CD1c-positive myeloid dendritic cell (primary cell): Measurements from ENCODE around the gene SLC30A3.

Source experiments
- DNase-seq: peaks from one replicate; pipeline ENCODE4 v3.0.0-alpha.2; 2016; ENCODE audit errors: extremely low spot score

Gene SLC30A3

GRCh38 chr2:27233341-27233740 lies 29.5 kb downstream of the SLC30A3 start:
- no peak for DNase-seq

DNA sequence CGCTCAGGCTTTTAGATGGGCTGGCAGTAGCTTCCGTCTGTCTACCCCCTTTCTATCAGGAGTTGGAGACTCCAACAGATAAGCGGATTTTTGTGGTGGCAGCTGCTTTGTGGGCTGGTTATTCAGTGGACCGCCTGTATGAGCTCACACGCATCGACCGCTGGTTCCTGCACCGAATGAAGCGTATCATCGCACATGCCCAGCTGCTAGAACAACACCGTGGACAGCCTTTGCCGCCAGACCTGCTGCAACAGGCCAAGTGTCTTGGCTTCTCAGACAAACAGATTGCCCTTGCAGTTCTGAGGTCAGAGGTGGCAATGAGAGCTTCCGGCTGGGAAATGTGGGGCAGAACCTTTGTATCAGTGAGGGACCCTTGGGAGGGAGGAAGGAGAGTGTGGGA lies 30.9 kb downstream of the SLC30A3 start:
- DNase-seq, result no peak

GRCh38 chr2:27227501-27227900 lies 35.3 kb downstream of the SLC30A3 start:
- DNase-seq, result no peak

- DNase-seq, result no peak
Observed at GRCh38 chr2:27225526-27225925, 37.3 kb downstream of the SLC30A3 start.

DNA sequence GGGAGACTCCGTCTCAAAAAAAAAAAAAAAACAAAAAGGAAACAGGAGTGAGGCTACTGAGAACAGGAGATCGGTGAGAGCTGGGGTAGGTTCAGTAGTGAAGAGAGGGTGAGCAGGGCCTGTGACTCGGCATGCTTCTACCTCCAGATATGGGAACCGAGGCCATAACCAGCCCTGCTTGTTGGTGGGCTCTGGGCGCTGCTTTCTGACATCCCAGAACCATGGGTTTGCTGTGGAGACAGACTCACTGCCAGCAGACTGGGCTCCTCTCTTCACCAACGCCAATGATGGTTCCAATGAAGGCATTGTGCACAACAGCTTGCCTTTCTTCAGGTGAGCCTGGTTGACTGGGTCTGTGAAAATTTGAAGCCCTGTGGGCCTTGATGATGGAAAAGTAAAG lies 39.4 kb downstream of the SLC30A3 start:
- DNase-seq, result no peak

DNA sequence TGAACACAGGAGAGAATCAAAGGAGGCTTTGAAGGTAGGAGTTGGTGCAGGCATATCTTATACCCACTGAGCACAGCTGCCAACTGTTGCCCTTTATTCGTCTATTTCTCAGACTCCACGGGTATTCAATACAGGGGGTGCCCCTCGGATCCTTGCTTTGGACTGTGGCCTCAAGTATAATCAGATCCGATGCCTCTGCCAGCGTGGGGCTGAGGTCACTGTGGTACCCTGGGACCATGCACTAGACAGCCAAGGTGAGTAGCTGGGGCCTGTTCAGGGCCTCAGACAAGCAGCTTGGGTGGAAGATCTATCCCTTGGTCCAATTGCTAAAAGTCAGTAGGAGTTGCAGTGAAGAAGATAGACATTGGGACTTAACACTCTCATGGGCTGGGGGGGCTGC lies 40.4 kb downstream of the SLC30A3 start:
- no peak for DNase-seq

DNA sequence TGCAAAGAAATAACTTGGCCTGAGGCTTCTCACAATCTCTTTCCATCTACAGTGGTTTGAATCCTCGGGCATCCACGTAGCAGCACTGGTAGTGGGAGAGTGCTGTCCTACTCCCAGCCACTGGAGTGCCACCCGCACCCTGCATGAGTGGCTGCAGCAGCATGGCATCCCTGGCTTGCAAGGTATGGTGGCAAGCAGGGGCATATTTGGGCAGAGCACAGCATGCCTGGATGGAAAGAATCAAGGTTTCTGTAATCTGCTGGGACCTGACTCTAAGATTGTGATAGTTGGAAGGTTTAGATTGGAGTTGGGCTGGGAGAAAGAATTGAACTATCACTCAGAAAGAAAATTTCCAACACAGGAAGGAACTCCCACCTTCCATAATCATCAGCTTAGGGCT lies 41.7 kb downstream of the SLC30A3 start:
- no peak for DNase-seq

- DNase-seq, result no peak
Observed at GRCh38 chr2:27220091-27220490, 42.8 kb downstream of the SLC30A3 start.

- no peak for DNase-seq
Observed at GRCh38 chr2:27219091-27219490, 43.8 kb downstream of the SLC30A3 start.

- no peak for DNase-seq
Observed at GRCh38 chr2:27218614-27219013, 44.2 kb downstream of the SLC30A3 start.

- peak; percentile 95 for DNase-seq
Observed at GRCh38 chr2:27217173-27218121, 45.4 kb downstream of the SLC30A3 start, which contains the start of gene CAD. Gene CAD (plus strand): TSS chr2:27217369. CDS start chr2:27217552, 183 bp downstream.

DNA sequence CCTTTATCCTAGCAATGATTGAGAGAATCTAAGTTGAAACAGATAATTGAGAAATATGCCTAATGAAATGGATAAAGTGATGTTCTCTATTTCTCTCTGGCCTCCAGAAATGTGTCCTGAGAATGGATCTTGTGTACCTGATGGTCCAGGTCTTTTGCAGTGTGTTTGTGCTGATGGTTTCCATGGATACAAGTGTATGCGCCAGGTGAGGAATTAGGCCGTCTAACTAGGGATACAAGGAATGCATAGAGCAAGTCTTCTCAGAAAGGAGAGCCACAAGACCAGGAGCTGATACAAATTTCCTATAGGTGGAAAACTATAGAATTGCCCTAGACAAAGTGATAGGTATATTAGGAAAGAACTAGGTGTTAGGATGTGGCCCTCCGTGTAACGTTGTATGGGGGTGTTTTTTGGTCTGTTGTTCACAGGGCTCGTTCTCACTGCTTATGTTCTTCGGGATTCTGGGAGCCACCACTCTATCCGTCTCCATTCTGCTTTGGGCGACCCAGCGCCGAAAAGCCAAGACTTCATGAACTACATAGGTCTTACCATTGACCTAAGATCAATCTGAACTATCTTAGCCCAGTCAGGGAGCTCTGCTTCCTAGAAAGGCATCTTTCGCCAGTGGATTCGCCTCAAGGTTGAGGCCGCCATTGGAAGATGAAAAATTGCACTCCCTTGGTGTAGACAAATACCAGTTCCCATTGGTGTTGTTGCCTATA lies 46.3 kb downstream of the SLC30A3 start:
- DNase-seq, result no peak

DNA sequence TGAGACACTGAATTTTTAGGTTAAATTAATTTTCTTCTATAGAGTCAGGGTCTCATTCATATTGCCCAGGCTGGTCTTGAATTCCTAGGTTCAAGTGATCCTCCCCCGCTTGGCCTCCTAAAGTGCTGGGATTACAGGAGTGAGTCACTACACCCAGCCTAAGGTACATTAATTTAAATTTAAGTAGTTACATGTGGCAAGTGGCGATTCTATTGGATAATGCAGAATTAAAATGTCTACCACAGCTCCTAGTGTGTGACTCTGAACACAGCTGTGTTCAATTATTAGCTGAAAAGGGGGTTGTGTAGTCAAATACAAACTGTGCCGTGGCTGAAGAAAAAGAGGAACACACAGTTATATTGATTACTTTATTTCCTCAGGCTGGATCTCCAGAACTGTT lies 47.9 kb downstream of the SLC30A3 start:
- no peak for DNase-seq

DNA sequence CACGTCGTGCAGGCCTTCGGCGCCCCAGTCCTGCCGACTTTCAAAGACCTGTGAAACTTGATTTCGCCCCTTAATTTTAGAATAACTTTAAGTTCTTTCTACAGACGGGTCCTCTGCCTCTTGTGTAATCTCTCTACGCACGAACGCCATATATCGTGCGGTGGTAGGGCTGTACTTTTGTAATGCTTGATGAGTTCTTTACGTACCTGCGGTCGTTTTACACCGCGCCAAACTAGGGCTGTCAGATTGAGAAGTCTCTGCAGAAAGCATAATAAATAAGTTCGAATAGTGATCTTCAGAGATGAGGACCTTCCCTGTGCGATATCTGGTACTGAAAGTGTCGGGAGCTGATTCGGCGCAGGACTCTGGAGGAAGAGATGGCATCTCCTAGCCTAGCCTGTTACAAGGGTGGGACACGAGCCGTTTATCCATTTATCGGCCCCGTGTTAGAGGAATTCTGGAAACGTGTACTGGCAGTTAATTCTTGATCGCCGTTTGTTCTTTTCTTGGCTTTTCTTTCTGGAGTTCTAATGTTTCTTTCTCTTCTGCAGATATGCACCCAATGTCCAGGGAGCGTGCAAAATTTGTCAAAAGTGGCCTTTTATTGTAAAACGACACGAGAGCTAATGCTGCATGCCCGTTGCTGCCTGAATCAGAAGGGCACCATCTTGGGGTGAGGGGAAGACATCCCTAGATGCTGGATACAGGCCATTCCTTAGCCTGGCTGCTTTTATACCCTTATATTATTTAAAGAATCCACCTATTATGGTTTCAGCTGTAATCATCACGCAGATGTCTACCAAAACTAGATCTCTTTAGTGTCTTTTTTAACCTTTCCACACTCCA lies 50.0 kb downstream of the SLC30A3 start:
- DNase-seq, result peak; percentile 70

GRCh38 chr2:27211943-27212625 lies 50.8 kb downstream of the SLC30A3 start, which contains the start of the genes ATRAID and SLC5A6:
Gene ATRAID (plus strand): TSS chr2:27212041. CDS start chr2:27212369, 328 bp downstream.
Gene SLC5A6 (minus strand): TSS chr2:27212268. CDS start chr2:27207650, 4,618 bp downstream.
- DNase-seq, result peak; percentile 95

DNA sequence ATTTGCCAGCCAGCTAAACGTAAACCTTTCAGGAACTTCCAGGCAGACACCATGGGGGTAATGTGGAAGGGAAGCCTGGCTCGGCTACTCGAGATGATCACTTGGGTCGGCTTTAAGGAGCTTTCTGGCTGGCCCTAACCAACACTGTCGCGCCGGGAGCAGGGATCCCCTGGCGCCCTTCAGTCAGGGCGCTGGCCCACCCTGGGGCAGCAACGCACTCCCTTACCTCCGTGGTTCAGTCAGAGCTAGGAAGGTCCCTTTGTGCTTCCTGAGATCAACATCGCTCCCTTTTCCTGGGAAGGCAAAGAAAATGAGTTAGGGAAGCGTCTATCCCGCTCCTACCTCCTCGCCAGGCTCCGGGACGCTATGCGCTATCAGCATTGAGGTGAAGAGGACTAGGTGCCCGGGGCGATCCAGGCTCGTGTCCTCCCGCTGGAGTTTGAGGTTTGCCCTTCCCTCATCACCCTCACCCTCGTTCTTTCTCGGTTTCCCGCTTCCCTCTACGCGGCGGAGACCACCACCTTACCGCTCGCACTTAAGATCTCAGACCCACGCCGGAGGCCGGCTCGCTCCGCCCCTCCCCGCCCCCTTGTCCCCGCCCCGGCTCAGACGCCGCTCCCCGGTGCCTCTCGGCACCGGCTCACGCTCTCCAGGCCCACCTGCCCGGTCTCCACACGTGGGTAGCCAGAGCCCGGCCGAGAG lies 51.5 kb downstream of the SLC30A3 start:
- DNase-seq, result peak; percentile 7

- DNase-seq, result no peak
Observed at GRCh38 chr2:27209621-27210401, 53.0 kb downstream of the SLC30A3 start.

DNA sequence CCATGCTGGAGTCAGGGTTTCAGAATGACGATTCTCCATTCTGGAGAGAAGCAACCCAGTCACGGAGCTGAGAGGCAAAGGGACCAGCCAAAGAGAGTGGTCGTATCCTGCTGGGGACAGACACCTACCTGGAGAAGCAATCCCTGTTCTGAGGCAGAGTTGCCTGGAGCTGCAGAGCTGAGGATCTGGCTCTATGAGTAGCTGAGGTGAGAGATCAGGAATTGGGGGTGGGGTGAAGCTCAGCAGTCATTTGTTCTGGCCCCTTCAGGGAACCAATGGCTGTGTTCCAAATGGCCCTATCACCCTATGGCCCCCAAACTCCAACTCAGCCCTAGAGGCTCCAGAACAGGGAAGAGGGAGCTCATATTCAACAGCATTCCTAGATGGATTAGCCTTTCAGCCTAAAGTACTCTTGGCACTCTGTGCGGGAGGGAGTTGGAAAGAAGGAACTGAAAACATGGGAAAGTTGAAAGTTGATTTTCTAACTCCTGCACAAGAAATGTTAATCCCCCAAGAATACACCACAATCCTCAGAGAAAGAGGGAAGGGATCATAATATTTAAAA lies 54.3 kb downstream of the SLC30A3 start:
- DNase-seq, result no peak

GRCh38 chr2:27206346-27206745 lies 56.5 kb downstream of the SLC30A3 start:
- no peak for DNase-seq
